COLO668 (cell line): ENCODE results near the gene RAB11A.

ENCODE experiments used
- DNase-seq: peaks from one replicate; lab custom pipeline; 2025; ENCODE audit not compliant: unreplicated experiment; lab: John Stamatoyannopoulos, UW

RAB11A gene

DNA sequence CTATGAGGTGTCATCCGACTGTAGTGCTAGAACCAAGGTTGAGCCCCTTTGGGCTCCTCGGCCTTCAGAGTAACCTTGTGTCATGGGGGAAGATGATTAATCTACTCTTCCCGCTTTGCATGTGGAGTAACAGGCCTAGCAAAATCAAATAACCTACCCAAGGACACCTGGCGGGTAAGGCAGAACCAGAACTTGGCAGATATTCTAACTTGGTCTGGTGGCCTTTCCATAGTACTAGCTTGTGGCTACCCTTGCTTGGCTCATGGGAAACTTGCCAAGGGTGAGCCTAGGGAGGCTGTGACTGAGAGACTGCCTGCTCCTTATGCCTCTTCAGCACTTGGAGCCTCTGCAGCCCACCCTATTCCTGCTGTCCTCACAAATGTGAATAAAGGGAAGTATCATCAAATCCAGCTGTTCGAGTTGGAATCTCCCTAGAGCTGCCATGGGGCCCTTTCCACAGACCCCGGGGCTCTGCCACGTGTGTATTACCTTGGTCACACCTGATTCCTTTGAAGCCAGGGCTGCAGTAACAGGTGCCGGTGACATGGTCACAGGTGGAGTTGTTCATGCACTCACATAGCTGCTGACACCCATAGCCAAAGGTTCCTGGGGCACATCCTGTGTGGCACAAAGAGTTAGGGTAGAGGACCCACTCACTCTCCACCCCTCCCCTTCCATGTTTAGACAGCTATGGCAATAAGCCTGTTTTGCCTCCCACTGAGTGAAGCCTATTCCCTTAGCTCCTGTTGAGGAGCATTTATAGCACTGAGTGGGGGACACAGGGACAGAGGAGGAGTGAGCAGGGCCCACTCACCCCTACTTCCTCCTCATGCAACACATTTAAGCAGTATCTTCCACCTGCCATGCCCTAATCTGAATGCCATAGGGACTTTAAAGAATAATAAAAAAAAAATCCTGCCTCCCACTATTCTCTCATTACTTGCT lies 46.0 kb downstream of the RAB11A start:
- no peak for DNase-seq

DNA sequence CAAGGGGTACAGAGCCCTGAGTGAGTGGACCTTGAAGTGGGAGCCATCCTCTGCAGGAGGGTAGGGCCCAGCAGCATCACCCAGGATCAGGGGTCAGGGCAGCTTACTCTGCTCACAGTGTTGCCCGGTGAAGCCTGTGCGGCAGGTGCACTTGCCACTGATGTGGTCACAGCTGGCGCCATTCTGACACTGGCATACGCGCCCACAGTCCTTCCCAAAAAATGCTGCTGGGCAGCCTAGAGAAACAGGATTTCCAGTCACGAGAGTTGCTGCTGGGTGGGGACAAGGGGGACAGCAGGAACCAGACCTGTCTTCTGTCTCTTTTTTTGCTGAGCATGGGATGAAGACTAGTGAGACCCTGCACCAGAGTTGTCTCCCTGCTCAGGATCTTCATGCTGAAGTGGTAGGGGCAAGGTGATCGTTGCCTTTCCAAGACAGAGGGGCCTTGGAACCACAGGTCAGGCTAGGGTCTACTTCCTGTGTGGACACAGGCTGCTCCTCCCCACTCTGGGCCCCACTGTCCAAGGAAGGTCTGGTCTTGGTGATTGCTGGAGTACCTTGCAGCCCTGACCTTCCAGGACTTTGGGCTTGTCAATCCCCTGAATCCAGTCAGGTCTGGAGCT lies 46.9 kb downstream of the RAB11A start:
- no peak for DNase-seq

DNA sequence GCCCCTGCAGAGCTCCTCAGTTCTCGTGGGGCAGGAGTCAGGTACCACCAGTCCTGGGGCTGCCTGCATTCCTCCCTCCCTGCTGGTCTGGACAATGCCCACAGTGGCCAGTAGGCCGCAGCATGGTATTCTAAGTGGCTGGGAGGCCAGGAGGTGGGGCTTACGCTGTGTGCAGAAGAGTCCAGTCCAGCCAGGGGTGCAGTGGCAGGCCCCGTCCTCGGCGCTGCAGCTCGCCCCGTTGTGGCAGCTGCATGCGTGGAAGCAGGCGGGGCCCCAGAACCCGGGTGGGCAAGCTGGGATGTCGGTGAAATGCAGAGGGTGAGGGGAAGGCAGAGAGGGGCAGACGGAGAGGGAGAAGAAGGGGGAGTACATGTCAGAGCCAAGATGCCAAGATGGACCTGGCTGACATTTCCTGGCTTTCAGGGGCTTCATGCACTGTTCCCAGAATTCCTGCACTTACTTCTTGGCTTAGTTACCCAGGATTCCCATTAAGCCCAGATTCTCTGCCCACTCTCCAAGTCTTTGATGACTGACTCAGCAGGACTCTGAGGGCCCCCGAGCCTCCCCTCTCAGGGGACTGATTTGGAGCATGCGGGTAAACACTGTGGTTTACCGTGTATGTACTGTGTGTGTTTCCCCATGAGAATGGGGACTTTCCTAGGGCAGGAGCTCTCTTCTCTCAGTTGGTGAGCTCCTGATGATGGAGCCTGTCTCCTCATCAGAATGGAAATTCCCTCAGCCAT lies 47.5 kb downstream of the RAB11A start:
- peak; percentile 77 for DNase-seq

DNA sequence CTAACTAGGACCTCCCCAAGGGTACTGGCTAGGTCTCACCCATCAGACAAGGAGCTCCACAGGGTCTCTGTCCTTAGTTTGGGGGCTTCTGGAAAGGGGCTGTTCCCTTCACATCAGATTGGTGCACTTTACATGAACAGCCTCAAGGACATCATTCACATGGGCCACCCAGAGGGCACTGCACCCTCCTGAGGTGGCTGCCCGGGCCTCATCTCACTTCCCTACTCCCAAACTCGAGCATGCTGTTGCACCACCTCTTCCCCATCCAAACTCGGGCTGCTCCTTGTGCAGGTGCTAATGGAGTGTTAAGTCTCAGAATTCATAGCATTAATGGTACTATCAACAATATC lies 48.1 kb downstream of the RAB11A start:
- no peak for DNase-seq

DNA sequence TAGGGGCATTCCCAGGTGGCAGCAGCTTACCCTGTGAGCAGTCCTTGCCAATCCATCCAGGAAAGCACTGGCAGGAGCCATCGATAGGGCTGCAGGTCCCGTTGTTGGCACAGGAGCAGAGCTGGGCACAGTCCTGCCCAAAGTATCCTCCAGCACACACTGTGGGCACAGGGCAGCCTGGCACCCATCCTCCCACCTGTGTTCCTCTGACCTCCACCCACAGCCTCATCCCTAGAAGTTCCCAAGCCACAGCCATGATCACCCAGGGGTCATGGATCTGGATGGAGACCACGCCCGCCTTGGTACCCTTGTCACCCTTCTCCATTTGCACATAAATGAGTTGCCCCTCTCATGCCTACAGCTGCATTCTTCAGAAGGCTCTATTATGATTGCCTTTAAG lies 48.6 kb downstream of the RAB11A start:
- DNase-seq, result no peak

DNA sequence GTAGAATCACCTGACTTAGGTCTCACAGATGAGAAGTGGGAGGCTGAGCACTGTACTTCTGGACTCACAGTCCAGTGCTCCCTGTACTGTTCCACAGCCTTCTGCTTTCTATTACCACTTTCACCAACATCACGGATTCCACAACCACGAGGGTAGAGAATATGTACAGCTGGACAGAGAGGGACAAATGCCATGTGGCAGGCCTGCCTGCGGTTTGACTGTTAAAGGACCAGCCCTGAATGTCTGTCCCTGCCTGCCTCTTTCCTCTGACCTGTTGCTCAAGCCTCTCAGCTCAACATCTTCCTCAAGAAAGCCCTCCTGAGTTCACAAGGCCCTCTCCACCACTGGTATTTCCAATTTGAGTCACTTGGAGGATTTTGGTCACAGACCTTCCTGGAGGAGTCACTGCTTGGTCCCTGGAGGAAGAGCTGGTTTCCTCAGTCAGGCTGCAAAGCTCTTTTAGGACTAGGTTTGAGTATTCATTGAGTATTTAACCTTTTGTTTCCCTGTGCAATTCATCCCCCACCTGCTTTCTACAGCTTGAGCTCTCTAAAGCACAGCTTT lies 49.1 kb downstream of the RAB11A start:
- DNase-seq, result no peak

DNA sequence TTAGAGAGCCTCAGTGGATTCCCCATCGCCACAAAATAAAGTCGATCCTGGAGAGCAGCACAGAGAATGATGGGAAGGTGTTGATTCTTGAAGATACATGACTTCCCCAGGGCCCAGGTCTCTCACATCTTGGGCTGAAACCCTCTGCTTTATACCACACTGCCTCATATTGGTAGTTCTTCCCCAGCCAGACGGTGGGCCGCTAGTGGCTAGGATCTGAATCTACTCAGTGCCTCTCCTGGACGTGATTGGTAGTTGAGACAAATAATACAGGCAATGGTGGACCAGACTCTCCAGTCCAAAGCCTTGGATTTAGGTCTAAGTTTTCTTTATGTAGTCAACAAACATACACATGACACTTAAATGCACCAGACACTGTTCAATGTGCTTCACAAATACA lies 49.7 kb downstream of the RAB11A start:
- DNase-seq, result no peak

DNA sequence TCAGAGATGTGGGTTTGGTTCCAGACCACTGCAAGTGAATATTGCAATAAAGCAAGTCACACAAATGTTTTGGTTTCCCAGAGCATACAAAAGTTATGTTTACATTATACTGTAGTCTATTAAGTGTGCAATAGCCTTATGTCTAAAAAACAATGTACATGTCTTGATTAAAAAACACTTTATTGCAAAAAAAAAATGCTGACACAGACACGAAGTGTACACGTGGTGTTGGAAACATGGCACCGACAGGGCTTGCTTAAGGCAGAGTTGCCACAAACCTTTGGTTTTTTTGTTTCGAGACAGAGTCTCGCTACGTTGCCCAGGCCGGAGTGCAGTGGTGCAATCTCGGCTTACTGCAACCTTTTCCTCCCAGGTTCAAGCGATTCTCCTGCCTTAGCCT lies 50.1 kb downstream of the RAB11A start:
- no peak for DNase-seq

DNA sequence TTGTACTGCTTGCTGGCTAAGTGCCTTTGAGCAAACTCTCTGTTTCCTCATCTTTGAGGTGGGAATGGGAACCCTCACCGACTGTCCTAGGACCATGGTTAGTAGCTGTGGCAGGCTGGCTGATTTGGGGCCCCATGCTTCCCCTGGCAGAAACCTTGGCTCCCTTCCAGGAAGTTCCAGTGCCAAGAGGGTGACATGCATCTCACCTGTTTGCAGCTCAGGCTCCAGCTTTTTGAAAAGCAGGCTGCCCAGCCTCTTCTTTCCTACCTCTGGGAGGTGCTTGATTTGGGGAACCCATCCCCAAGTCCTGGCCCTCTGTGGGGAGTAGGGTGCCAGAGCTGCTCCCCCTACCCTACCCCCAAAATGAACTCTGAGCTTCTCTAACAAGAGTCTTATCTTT lies 50.8 kb downstream of the RAB11A start:
- peak; percentile 55 for DNase-seq

DNA sequence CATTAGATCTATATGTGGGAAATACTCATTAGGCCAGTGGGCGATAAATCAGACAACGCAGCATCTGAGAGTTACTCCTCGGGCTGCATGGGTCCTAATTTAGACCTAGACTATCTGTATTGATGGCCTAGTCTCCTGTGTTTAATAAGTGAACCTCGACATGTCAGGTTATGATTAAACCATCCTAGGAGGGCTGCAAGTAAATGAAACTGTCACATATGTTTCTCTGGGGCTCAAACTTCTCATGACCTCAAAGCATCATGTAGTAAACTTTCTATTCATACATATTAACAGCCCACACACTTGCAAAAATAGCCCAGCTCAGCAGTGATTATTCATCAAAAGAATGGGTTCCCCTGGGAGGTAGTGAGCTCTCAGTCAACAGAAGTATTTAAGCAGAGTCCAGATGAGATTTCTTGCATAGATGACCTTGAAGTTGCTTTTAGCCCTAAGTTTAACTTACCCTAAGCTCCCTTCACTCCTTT lies 51.6 kb downstream of the RAB11A start:
- DNase-seq, result no peak

DNA sequence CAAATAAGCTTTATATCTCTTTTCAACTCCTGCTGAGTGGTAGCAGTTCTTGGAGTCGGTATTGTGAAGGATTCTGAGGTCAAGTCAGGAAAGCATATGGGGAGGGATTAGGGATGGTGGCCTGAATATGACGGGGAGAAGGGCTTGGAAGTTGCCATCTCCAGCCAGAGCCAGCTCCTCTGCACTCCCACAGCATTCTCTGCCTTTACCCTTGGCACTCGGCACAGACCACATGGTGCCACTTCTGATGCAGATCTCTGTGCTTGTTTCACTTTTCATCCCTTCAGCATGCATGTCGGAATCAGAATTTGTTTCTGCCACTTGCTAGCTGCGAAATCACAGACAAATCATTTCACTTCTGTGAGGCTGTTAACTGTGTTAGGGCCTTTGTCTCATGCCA lies 52.5 kb downstream of the RAB11A start:
- no peak for DNase-seq

DNA sequence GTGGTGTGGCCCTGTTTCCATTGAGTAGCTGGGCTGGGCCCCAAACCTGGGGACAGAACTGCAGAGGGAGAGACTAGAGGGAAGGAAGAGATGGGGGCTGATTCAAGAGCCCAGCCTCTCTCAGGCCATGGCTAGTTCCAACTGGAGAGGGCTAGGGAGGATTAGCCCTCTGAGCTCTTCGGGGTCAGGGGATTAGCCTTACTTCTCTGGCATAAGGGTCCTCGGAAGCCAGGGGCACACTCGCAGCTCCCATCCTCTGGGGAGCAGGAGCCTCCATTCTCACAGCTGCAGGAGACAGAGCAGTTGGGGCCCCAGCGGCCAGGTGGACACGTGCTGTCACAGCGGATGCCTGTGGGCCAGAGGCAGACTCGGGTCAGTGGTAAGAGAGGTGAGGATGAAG lies 53.3 kb downstream of the RAB11A start:
- no peak for DNase-seq

DNA sequence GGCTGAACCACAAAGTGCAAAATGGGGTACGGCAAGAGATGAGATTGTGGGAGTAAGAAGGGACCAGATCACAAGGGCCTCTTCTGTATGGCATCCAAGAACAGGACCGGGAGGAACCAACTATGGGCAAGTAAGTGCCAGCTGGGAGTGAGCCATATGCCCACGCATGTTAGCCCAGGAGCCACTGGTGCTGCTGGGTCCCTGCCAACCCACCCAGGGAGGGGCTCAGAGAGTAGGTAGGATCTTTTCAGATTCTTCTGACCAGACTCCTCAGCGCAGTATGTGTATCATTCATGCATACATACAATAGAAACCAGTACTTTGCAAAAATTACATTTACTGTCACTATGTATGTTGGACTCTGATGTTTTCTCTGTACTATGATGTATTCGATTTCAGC lies 54.0 kb downstream of the RAB11A start:
- no peak for DNase-seq

DNA sequence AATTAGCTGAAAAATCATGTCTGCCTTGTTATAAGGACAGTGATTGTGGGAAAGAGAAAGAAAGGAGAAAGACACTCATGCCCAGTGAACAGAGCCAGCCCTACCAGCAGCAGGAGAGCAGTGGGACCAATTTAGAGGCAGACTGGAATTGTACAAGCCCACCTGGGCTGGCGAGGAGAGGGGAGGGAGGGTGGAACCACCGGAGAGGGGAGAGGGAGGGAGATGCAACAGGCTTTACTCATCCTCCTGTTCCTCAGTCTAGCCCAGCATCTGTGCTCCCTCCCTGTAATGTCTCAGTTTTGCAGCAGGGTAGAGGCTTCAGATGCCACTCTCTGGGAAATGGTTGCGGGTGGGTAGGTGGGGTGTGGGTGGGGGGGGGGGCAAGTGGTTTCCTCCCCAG lies 54.7 kb downstream of the RAB11A start:
- no peak for DNase-seq

DNA sequence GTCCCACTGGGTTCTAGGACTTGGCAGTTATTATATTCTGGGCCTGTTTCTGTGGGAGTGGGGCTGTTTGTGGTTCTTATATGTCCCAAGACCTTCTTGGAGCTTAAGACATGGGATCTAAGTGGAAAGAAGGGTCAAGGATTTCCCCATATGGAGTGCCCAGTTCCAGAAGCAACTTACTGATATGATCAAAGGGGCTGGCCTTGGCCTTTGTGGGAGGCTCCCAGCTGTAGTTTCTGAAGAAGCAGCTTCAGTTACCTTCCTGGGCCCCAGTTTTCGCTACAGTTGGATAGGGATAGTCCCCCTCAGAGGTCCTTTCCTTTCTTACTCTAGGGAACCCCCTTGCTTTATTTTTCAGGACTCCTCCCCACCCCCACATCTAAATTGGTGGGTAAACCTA lies 56.0 kb downstream of the RAB11A start:
- DNase-seq, result no peak

DNA sequence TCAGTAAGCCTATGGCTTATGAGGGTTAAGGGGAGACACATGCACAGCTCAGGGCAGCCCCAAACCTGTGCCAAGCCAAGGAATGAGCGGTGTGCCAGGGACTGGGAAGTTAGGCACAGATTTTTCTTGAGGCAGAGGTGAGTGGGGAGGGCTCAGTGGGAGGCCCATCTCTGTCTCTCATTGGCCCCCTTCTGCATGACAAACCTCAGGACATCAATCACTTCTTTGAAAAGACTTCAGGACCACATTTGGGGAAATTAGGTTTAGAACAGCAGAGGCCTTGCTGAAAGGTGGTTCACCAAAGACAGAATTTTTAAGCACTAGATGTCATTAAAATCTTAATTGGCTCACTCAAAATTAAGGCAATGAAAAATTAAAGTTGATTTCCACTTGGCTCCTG lies 57.2 kb downstream of the RAB11A start:
- DNase-seq, result no peak

DNA sequence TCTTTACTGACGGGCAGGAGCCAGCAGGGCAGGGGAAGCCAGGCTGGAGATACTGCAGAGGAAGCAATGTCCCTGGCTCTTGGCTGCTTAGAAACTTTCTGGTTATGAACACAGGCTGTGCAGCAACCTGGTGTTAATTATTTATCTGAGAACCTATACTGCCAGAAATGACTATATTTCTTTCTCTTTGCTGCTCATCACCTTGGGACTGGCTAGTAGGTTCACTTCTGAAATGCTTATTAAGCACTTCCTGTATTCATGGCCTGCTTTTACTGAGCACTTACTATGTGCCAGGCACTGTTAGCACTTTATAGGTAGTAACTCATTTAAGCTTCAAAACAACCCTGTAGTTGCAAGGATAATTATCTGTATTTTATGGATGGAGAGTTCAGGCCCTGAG lies 57.6 kb downstream of the RAB11A start:
- DNase-seq, result no peak

DNA sequence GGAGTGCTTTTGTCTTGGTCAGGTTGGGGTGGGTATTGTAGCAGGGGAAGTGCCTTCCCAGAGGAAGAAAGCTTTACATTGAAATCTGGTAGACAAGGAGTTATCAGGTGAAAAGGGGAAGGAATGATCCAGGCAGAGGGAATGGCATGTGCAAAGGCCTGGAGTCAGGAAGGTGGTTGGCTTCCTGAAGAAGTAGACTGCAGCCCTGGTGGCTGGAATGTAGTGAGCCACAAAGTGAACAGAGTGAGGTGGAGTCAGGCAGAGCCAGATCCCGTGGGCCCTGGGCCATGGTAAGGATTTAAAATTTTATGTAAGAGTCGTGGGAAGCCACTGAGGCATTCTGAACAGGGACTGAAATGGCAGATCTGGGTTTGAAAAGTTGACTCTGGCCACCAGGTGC lies 58.3 kb downstream of the RAB11A start:
- DNase-seq, result no peak

DNA sequence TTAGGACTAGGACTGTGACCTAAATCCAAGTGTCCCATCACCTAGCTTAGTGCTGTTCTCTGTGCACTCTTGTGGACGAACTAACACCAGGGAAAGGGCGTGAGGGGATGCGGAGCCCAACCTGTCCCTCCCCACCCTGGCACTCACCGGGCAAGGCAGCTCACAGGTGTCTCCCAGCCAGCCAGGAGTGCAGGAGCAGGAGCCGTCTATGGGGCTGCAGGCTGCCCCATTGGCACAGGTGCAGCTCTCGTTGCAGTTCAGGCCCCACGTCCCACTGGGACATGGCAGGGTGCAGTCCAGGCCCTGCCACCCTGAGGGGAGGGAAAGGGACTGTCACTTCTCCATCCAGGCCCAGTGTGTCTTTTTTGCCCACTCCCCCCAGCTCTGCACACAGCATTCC lies 60.3 kb downstream of the RAB11A start:
- DNase-seq, result no peak

DNA sequence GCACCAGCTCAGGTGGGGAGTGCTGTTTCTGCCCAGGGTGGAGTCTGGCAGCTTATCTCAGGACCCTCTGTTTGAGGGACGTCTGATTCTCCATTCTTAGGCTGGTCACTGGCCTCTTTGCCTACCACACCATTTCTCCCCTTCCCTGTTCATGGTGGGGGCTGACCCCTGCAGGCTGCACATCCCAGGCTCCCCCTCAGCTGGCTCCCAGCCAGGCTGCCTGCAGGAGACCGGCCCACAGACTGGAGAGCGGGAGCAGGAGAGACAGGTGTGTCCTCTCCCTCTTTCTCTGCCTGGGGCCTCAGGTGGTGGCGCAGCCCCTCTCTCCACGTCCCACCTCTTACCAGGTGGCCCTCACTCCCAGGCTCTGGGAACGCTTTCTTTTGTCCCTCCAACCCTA lies 60.8 kb downstream of the RAB11A start:
- peak; percentile 91 for DNase-seq

DNA sequence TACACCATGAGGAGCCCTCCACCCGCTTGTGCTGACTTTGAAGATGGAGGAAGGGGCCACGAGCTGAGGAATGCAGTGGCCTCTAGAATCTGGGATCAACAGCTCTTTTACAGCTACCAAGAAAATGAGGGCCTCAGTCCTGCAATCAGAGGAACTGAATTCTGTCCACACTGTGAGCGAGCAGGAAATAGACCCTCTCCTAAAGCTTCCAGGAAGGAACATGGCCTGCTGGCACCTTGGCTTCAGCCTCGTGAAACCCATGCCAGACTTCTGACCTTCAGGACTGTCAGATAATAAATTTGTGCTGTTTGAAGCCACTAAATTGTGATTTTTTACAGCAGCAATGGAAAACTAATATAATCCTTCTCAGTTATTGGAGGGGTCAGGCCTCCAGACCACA lies 61.9 kb downstream of the RAB11A start:
- no peak for DNase-seq

DNA sequence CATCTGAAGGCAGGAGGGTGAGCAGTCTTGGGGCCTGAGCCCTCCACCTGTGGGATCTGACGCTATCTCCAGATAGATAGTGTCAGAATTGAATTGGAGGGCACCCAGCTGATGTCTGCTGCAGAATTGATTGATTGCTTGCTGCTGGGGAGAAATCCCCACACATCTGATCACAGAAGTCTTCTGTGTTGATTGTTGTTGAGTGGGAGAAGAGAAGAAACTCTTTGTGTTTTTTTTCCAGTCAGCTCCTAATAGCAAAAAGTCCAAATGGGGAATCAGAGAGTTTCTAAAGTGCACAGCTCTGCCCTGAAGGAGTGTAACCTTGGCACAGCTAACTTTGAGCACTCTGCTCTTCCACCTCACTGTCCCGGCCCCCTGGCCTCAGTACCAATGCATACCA lies 66.1 kb downstream of the RAB11A start:
- DNase-seq, result no peak
